SK-N-SH treated with all-trans-retinoic acid at 6 μM for 48 hours (cell line): ENCODE results near the gene SUSD6.

ENCODE experiments used
- RARB ChIP-seq: fragments of 250-450 bp; sonication (Bioruptor Pico); IDR thresholded peaks from 2 replicates; pipeline ENCODE4 v1.8.0; 2021; ENCODE audit warnings: mild to moderate bottlenecking, moderate library complexity
- TOX ChIP-seq: fragments of 250-450 bp; sonication (Bioruptor Pico); IDR thresholded peaks from 2 replicates; pipeline ENCODE4 v1.8.0; 2021; ENCODE audit warnings: mild to moderate bottlenecking, moderate library complexity, borderline replicate concordance
- ZC3H10 ChIP-seq: fragments of 250-450 bp; sonication (Bioruptor Pico); IDR thresholded peaks from 2 replicates; pipeline ENCODE4 v1.5.1; 2021; ENCODE audit warnings: mild to moderate bottlenecking, moderate library complexity
- ZFP3 ChIP-seq: fragments of 250-450 bp; sonication (Bioruptor Pico); IDR thresholded peaks from 2 replicates; pipeline ENCODE4 v1.5.0; 2020; ENCODE audit warnings: mild to moderate bottlenecking, moderate library complexity
- ZFP30 ChIP-seq: fragments of 450-650 bp; formaldehyde crosslinking; IDR thresholded peaks from 2 replicates; pipeline ENCODE4 v1.5.0; 2022; ENCODE audit warnings: mild to moderate bottlenecking, moderate library complexity
- ZNF70 ChIP-seq: fragments of 450-650 bp; formaldehyde crosslinking; IDR thresholded peaks from 2 replicates; pipeline ENCODE4 v1.5.0; 2020; ENCODE audit warnings: mild to moderate bottlenecking, moderate library complexity
- TF ChIP-seq, protein P1 (sequence below): fragments of 250-450 bp; sonication (Bioruptor Pico); IDR thresholded peaks from 2 replicates; pipeline ENCODE4 v1.8.0; 2020; ENCODE audit warnings: mild to moderate bottlenecking, moderate library complexity, borderline replicate concordance
- TF ChIP-seq, protein P2 (sequence below): fragments of 250-450 bp; sonication (Bioruptor Pico); IDR thresholded peaks from 2 replicates; pipeline ENCODE4 v1.5.1; 2020; ENCODE audit warnings: low read depth, mild to moderate bottlenecking, moderate library complexity
- TF ChIP-seq, protein P3 (sequence below): fragments of 250-450 bp; sonication (Bioruptor Pico); IDR thresholded peaks from 2 replicates; pipeline ENCODE4 v1.5.1; 2021; ENCODE audit warnings: mild to moderate bottlenecking, moderate library complexity

DNA sequence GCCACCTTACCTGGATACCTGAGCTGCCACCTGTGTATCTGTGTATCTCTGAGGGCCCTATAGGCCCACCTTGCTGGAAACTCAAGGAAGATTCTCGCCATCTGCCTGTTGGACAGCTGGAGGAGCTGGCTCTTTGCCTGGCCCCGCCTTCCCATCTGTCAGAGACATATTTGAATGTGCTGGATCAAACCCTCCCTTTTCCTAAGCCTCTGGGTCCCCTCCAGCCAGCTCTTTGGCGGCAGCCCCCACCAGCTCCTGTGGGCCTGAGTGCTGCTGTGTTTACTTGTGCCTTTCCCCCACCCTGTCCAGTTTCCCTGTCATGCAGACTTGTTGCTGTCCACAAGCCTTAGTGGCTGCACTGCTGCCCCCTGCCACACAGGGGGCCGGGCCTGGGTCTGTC is 99.7 kb downstream of the SUSD6 start:
- TF ChIP-seq ZC3H10 (CRISPR knock-in tag) (no peak), TOX (CRISPR knock-in tag) (no peak), ZFP3 (CRISPR knock-in tag) (no peak), ZNF70 (CRISPR knock-in tag) (no peak), ZFP30 (CRISPR knock-in tag) (no peak), RARB (no peak)
- TF ChIP-seq, protein P1, sequence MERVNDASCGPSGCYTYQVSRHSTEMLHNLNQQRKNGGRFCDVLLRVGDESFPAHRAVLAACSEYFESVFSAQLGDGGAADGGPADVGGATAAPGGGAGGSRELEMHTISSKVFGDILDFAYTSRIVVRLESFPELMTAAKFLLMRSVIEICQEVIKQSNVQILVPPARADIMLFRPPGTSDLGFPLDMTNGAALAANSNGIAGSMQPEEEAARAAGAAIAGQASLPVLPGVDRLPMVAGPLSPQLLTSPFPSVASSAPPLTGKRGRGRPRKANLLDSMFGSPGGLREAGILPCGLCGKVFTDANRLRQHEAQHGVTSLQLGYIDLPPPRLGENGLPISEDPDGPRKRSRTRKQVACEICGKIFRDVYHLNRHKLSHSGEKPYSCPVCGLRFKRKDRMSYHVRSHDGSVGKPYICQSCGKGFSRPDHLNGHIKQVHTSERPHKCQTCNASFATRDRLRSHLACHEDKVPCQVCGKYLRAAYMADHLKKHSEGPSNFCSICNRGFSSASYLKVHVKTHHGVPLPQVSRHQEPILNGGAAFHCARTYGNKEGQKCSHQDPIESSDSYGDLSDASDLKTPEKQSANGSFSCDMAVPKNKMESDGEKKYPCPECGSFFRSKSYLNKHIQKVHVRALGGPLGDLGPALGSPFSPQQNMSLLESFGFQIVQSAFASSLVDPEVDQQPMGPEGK (CRISPR knock-in tag), result no peak
- TF ChIP-seq, protein P2, sequence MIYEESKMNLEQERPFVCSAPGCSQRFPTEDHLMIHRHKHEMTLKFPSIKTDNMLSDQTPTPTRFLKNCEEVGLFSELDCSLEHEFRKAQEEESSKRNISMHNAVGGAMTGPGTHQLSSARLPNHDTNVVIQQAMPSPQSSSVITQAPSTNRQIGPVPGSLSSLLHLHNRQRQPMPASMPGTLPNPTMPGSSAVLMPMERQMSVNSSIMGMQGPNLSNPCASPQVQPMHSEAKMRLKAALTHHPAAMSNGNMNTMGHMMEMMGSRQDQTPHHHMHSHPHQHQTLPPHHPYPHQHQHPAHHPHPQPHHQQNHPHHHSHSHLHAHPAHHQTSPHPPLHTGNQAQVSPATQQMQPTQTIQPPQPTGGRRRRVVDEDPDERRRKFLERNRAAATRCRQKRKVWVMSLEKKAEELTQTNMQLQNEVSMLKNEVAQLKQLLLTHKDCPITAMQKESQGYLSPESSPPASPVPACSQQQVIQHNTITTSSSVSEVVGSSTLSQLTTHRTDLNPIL (CRISPR knock-in tag), result no peak
- TF ChIP-seq, protein P3, sequence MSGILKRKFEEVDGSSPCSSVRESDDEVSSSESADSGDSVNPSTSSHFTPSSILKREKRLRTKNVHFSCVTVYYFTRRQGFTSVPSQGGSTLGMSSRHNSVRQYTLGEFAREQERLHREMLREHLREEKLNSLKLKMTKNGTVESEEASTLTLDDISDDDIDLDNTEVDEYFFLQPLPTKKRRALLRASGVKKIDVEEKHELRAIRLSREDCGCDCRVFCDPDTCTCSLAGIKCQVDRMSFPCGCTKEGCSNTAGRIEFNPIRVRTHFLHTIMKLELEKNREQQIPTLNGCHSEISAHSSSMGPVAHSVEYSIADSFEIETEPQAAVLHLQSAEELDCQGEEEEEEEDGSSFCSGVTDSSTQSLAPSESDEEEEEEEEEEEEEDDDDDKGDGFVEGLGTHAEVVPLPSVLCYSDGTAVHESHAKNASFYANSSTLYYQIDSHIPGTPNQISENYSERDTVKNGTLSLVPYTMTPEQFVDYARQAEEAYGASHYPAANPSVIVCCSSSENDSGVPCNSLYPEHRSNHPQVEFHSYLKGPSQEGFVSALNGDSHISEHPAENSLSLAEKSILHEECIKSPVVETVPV (CRISPR knock-in tag), result no peak
